ENCODE data around the gene VCX3B.
"Not testable (repeated sequence)": the region's sequence is repeated elsewhere in the genome, so short reads cannot be mapped to it uniquely, and the experiment has no call there.

The VCX3B gene

DNA sequence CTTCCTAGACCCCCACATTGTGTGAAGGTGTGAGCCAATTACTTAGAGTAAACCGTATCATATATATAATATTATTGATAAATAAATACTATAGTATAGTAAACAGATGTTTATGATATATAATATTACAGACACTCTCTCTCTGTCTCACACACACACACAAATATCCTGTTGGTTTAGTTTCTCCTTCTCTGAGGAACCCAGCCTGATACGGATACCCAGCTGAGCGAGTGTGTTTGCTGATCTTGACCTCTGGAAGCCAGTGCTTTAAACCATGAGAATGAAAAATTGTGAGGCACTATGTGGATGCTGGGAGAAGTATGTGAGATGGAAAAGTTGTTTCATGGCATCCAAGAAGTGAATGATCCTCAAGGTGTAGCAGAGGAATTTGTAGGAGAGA, at the start of gene VCX3B:
Gene VCX3B (plus strand): TSS at position 301 of the 400 bp plus-strand sequence. CDS start 621 bp downstream, outside the sequence.
- not testable (repeated sequence) for H3K9ac ChIP-seq (ENCODE audit: low read depth, low read length); H3K27ac ChIP-seq (ENCODE audit: low read depth, low read length); H3K36me3 ChIP-seq (ENCODE audit: control insufficient read depth, insufficient read depth, low read length); H3K9me3 ChIP-seq (ENCODE audit: control insufficient read depth, insufficient read depth, low read length); H3K4me3 ChIP-seq (ENCODE audit: low read depth, low read length); H3K4me1 ChIP-seq (ENCODE audit: control insufficient read depth, insufficient read depth, low read length); H3K27me3 ChIP-seq (ENCODE audit: control insufficient read depth, insufficient read depth, low read length)

DNA sequence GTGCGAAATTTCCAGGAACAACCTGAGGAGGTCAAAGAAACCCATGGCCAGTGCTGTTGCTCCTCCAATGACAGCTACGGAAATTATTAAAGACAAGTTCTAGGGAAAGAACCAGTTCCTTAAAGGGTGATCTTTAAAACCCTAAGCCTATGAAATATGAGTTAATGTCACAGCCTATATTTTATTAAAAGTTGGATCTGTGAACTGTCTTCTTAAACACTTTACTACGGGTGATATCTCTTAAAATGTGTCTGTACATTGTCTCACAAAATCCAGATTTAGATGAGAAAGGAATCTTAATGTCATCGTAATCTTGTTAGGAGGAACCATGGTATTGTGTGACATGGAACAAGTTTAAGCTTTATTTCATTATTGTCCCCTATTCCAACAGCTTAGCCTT, 46.3 kb upstream of the VCX3B start:
- Histone ChIP-seq H3K9ac (ENCODE audit: low read depth, low read length) (no peak overlapping the region), H3K36me3 (ENCODE audit: control insufficient read depth, insufficient read depth, low read length) (no peaks in the 10 kb centered on the region), H3K27me3 (ENCODE audit: control insufficient read depth, insufficient read depth, low read length) (no peaks in the 10 kb centered on the region), H3K4me1 (ENCODE audit: control insufficient read depth, insufficient read depth, low read length) (no peaks in the 10 kb centered on the region), H3K9me3 (ENCODE audit: control insufficient read depth, insufficient read depth, low read length) (no peaks in the 10 kb centered on the region), H3K27ac (ENCODE audit: low read depth, low read length) (no peak overlapping the region), H3K4me3 (ENCODE audit: low read depth, low read length) (no peak overlapping the region)

DNA sequence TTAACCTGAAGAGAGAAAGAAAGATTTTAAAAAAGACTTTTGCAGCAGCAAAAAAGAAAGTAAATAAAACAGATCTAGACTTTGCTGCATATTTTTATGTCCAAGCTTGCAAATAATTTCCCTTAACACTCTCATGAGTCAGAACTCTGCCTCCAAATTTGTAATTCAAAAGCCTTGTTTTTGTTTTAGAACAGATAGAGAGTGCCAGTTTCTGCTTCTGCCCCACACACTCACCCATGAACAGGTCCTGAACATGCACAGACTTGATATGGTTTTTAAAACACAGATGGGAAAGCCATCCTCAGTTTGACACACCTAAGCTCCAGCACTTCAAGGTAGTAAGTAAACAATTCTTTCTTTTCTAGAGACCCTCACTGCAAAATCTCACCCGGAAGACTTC, 39.7 kb upstream of the VCX3B start:
- 0 out of 2 replicates have a peak, but pooled peaks cover 2% of the 10 kb centered on the region for H3K9me3 ChIP-seq (ENCODE audit: control insufficient read depth, insufficient read depth, low read length)
- H3K27me3 ChIP-seq (ENCODE audit: control insufficient read depth, insufficient read depth, low read length), result no peaks in the 10 kb centered on the region
- no peaks in the 10 kb centered on the region for H3K36me3 ChIP-seq (ENCODE audit: control insufficient read depth, insufficient read depth, low read length)
- no peak overlapping the region for H3K9ac ChIP-seq (ENCODE audit: low read depth, low read length)
- H3K4me1 ChIP-seq (ENCODE audit: control insufficient read depth, insufficient read depth, low read length), result no peaks in the 10 kb centered on the region; the same call in 1 of the 2 replicates
- no peak overlapping the region for H3K27ac ChIP-seq (ENCODE audit: low read depth, low read length)
- no peak overlapping the region for H3K4me3 ChIP-seq (ENCODE audit: low read depth, low read length)

DNA sequence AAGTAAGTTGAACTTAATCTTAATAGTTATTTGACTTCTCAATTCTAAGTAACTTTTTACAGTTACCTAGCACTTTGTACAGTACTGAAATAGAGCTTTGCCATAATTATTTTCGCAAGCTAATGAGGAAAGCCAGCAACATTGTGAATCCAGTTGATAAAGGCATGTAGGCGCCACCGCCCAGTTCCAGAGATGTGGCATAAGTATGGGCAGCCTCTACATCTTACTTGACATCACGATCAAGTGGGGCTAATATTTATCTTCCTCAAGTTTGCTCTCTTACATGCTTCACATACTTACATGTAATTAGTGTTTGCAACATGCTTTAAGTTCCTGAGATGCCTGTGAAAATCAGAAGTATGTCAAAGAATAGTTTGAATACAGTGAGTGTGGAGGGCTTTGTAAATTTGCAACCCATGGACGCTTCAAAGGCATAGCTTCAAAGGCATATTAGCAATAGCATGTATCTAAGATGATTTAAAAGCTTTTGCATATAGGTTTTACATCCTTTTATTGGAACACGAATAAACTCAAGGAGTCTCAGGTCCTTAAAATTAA, 34.9 kb upstream of the VCX3B start:
- Histone ChIP-seq H3K4me1 (ENCODE audit: control insufficient read depth, insufficient read depth, low read length) (no peaks in the 10 kb centered on the region; the same call in 1 of the 2 replicates), H3K9ac (ENCODE audit: low read depth, low read length) (no peak overlapping the region), H3K36me3 (ENCODE audit: control insufficient read depth, insufficient read depth, low read length) (no peaks in the 10 kb centered on the region), H3K9me3 (ENCODE audit: control insufficient read depth, insufficient read depth, low read length) (0 out of 2 replicates have a peak, but pooled peaks cover 2% of the 10 kb centered on the region), H3K4me3 (ENCODE audit: low read depth, low read length) (no peak overlapping the region), H3K27ac (ENCODE audit: low read depth, low read length) (no peak overlapping the region), H3K27me3 (ENCODE audit: control insufficient read depth, insufficient read depth, low read length) (no peaks in the 10 kb centered on the region)

DNA sequence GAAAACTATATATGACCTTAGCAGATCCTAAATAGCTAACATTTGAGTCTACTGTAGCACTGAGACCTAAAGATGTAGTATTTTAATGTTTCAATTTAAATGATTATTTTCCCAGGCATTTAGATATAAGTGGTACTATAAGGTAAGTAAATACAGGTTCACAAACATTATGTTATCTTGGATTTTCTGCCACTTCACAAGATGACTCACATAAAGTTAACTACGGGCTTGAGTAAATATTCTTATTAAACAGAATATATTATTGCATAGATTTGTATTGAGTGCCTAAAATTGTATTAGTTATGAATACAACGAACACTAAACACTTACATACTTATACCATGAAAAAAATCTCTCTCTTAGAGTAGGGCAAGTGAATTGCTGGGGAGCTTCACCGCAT, 34.2 kb upstream of the VCX3B start:
- Histone ChIP-seq H3K36me3 (ENCODE audit: control insufficient read depth, insufficient read depth, low read length) (no peaks in the 10 kb centered on the region), H3K4me1 (ENCODE audit: control insufficient read depth, insufficient read depth, low read length) (no peaks in the 10 kb centered on the region), H3K9ac (ENCODE audit: low read depth, low read length) (no peak overlapping the region), H3K4me3 (ENCODE audit: low read depth, low read length) (no peak overlapping the region), H3K9me3 (ENCODE audit: control insufficient read depth, insufficient read depth, low read length) (0 out of 2 replicates have a peak, but pooled peaks cover 2% of the 10 kb centered on the region), H3K27ac (ENCODE audit: low read depth, low read length) (no peak overlapping the region), H3K27me3 (ENCODE audit: control insufficient read depth, insufficient read depth, low read length) (no peaks in the 10 kb centered on the region)

DNA sequence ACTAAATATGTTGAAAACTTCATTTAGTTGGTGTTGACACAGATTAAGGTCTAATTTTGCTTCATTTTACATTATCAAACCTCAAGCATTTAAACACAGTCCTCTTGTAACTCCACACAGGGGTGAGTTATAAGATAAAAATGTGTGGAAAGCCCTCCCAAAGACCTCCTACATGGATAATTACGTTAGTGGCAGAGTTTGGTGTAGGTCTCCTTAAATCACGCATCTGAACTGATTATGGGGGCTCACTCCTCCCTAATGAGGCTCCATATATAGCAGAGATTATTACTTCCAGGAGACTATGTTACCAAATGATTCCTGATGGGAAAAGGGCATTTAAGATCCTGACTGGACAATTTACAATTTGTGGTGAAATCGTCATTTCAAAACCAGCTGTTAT, 32.2 kb upstream of the VCX3B start:
- Histone ChIP-seq H3K36me3 (ENCODE audit: control insufficient read depth, insufficient read depth, low read length) (no peaks in the 10 kb centered on the region), H3K4me3 (ENCODE audit: low read depth, low read length) (no peak overlapping the region), H3K9me3 (ENCODE audit: control insufficient read depth, insufficient read depth, low read length) (0 out of 2 replicates have a peak, but pooled peaks cover 2% of the 10 kb centered on the region), H3K27me3 (ENCODE audit: control insufficient read depth, insufficient read depth, low read length) (no peaks in the 10 kb centered on the region), H3K9ac (ENCODE audit: low read depth, low read length) (no peak overlapping the region), H3K27ac (ENCODE audit: low read depth, low read length) (no peak overlapping the region), H3K4me1 (ENCODE audit: control insufficient read depth, insufficient read depth, low read length) (no peaks in the 10 kb centered on the region)

DNA sequence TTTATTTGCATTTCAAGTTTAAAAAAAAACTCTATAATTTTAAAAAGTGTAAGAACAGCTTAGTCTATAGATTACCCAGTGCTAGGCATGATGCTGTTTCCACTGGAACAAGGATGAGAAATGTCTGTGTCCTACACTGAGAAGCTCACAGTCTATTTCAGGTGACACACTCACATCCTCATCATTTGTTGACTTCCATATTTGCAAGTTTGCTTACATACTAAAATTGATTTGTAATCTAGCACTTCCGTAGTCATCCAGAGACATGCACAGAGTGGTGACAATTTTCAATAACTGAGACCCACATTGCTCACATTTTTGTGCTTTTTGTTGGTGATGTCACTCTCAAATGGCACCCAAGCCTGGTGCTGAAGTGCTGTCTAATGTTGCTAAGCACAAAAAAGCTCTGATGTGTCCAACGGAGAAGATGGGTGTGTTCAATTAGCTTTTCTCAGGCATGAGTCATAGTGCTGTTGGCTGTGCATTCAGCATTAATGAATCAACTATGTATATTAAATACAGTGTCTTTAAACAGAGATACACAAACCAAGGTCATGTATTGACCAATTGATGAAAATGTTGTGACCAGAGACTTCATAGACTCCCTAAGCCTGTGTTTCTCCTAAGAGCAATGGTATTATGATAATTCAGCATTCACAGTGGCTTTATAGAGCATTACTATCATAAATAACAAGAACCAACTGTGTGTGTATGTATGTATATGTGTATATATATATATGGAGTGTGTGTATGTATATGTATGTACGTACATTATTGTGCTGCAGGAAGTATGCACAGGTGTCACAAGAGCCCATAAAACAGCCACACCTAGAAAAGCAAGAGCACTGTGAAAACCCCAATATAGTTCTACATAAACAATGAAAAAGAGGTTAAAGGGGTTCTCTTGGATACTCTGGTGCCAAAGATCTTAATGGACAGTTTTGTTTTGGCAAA, 31.2 kb upstream of the VCX3B start:
- H3K36me3 ChIP-seq (ENCODE audit: control insufficient read depth, insufficient read depth, low read length), result no peaks in the 10 kb centered on the region
- no peak overlapping the region for H3K27ac ChIP-seq (ENCODE audit: low read depth, low read length)
- H3K4me1 ChIP-seq (ENCODE audit: control insufficient read depth, insufficient read depth, low read length), result no peaks in the 10 kb centered on the region
- no peak overlapping the region for H3K9ac ChIP-seq (ENCODE audit: low read depth, low read length)
- H3K9me3 ChIP-seq (ENCODE audit: control insufficient read depth, insufficient read depth, low read length), result no peaks in the 10 kb centered on the region
- H3K4me3 ChIP-seq (ENCODE audit: low read depth, low read length), result no peak overlapping the region
- no peaks in the 10 kb centered on the region for H3K27me3 ChIP-seq (ENCODE audit: control insufficient read depth, insufficient read depth, low read length)

DNA sequence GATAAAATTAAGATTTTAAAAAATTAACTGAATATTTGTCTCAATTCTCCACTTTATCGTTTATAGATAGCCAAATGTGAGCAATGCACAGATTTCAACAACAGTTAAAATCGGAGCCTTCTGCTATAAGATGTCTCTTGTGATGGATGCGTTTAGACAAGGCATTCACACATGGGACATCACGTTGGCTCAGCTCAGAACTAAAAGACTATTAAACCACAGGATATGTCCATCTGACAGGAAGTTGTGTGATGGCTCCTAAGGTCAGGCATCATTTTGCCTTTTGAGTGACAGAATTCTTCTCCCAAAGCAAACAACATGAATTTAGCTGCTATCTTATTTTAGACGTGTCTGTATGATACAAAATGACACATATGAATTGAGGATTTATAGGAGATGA, 17.3 kb upstream of the VCX3B start:
- no peak overlapping the region for H3K9ac ChIP-seq (ENCODE audit: low read depth, low read length)
- H3K4me3 ChIP-seq (ENCODE audit: low read depth, low read length), result no peak overlapping the region
- H3K27ac ChIP-seq (ENCODE audit: low read depth, low read length), result no peak overlapping the region
- H3K27me3 ChIP-seq (ENCODE audit: control insufficient read depth, insufficient read depth, low read length), result no peaks in the 10 kb centered on the region
- no peaks in the 10 kb centered on the region for H3K9me3 ChIP-seq (ENCODE audit: control insufficient read depth, insufficient read depth, low read length)
- H3K36me3 ChIP-seq (ENCODE audit: control insufficient read depth, insufficient read depth, low read length), result no peaks in the 10 kb centered on the region
- no peaks in the 10 kb centered on the region for H3K4me1 ChIP-seq (ENCODE audit: control insufficient read depth, insufficient read depth, low read length)

DNA sequence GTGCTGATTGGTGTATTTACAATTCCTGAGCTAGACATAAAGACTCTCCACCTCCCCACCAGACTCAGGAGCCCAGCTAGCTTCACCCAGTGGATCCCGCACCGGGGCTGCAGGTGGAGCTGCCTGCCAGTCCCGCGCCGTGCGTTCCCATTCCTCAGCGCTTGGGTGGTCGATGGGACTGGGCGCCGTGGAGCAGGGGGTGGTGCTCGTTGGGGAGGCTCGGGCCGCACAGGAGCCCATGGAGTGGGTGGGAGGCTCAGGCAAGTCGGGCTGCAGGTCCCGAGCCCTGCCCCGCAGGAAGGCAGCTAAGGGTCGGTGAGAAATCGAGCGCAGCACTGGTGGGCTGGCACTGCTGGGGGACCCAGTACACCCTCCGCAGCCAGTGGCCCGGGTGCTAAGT, 12.3 kb upstream of the VCX3B start:
- H3K9me3 ChIP-seq (ENCODE audit: control insufficient read depth, insufficient read depth, low read length); H3K4me1 ChIP-seq (ENCODE audit: control insufficient read depth, insufficient read depth, low read length); H3K27me3 ChIP-seq (ENCODE audit: control insufficient read depth, insufficient read depth, low read length); H3K36me3 ChIP-seq (ENCODE audit: control insufficient read depth, insufficient read depth, low read length); H3K9ac ChIP-seq (ENCODE audit: low read depth, low read length); H3K4me3 ChIP-seq (ENCODE audit: low read depth, low read length); H3K27ac ChIP-seq (ENCODE audit: low read depth, low read length): not testable (repeated sequence)

DNA sequence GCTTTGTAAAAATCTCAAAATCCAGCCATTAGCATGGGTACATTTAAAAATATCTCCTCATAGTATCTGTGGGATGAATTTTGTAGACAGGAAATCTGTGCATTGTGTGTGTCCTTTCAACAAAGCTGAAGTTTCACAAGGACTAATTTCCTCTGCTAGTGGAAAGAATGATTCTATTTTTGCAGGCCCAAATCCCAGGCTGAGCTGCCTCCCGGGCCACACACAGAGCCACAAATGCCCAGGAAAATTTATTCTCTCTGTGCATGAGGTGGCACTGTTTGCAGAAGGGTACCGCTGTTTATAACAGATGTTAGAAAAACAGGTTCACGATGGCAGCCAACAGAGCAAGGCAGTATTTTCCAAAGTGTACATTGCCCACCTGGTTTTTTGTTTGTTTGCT, 11.0 kb upstream of the VCX3B start:
- no peaks in the 10 kb centered on the region for H3K36me3 ChIP-seq (ENCODE audit: control insufficient read depth, insufficient read depth, low read length)
- H3K9me3 ChIP-seq (ENCODE audit: control insufficient read depth, insufficient read depth, low read length), result no peaks in the 10 kb centered on the region
- no peak overlapping the region for H3K27ac ChIP-seq (ENCODE audit: low read depth, low read length)
- H3K4me1 ChIP-seq (ENCODE audit: control insufficient read depth, insufficient read depth, low read length), result no peaks in the 10 kb centered on the region
- H3K4me3 ChIP-seq (ENCODE audit: low read depth, low read length), result no peak overlapping the region
- H3K27me3 ChIP-seq (ENCODE audit: control insufficient read depth, insufficient read depth, low read length), result no peaks in the 10 kb centered on the region
- H3K9ac ChIP-seq (ENCODE audit: low read depth, low read length), result no peak overlapping the region

DNA sequence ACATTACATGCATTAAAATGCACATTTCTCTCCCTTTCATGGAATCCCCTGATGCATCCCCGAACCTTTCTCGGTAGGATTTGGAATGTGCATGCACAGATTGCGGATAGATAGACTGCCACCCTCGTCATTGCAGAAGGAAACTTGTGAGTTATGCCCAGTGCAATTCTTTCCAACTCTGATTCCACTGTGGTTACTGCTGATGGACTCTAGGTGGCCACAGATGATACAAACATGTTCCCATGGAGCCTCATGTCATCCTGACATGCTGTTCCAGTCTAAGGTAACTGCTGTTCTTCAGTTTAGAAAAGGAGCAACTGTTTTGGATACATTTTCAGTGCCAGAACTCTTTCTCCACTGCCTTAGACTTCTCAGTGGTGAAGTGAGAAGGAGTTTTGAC, 9.1 kb upstream of the VCX3B start:
- no peak overlapping the region for H3K27ac ChIP-seq (ENCODE audit: low read depth, low read length)
- H3K27me3 ChIP-seq (ENCODE audit: control insufficient read depth, insufficient read depth, low read length), result no peaks in the 10 kb centered on the region
- no peaks in the 10 kb centered on the region for H3K9me3 ChIP-seq (ENCODE audit: control insufficient read depth, insufficient read depth, low read length)
- H3K4me1 ChIP-seq (ENCODE audit: control insufficient read depth, insufficient read depth, low read length), result no peaks in the 10 kb centered on the region
- no peaks in the 10 kb centered on the region for H3K36me3 ChIP-seq (ENCODE audit: control insufficient read depth, insufficient read depth, low read length)
- H3K9ac ChIP-seq (ENCODE audit: low read depth, low read length), result no peak overlapping the region
- no peak overlapping the region for H3K4me3 ChIP-seq (ENCODE audit: low read depth, low read length)
